Measurements from ENCODE around the gene MOV10L1. TPM values are rescaled to one million over a fixed set of nuclear protein-coding genes. Genes with fewer than 3 reads are reported as not detected.

Gene MOV10L1
- total RNA-seq, 2 donors from 2014 or later: 0.36 to 18.9 TPM

DNA sequence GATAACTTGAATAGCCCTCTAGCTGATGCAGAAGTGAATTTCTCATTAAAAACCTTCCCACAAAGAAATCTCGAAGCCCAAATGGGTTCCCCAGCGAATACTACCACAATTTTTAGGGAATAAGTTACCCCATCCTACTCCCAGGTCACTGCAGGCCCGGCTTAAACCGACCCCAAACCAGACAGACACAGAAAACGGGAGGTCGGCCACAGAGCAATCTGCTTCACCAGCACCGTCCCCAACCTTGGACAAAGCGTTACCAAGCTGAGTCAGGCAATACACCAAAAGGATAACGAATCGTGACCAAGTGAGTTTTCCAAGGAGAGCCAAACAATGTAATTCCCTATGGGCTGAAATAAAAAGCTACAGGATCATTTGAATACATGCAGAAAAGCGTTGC, 575 bp upstream of the MOV10L1 start:
- intact Hi-C loops (cut with DNase I): loop anchor here (10.0 kb wide), 1 partner anchor 46 kb away; no protein-coding TSS in a partner anchor

GRCh38 chr22:50090412-50090714, 557 bp downstream of the MOV10L1 start:
- DNase-seq (ENCODE audit: low spot score): no peak
- intact Hi-C loops (cut with DNase I): no loop called here
- Histone ChIP-seq H3K27ac (no peak overlapping the region), H3K9me3 (no peaks in the 10 kb centered on the region), H3K27me3 (replicated peaks; ENCODE audit: insufficient read depth) (no peaks in the 10 kb centered on the region), H3K36me3 (no peaks in the 10 kb centered on the region), H3K4me3 (no peak overlapping the region), H3K4me1 (replicated peaks) (no peaks in the 10 kb centered on the region)
- WGBS: 97% methylated on average over 22 of the region's 22 CpGs
- TF ChIP-seq POLR2A (IDR thresholded peaks at IDR 0.05): no peak
- no peak for TF ChIP-seq POLR2AphosphoS5 (IDR thresholded peaks at IDR 0.05)
- TF ChIP-seq, protein P1, sequence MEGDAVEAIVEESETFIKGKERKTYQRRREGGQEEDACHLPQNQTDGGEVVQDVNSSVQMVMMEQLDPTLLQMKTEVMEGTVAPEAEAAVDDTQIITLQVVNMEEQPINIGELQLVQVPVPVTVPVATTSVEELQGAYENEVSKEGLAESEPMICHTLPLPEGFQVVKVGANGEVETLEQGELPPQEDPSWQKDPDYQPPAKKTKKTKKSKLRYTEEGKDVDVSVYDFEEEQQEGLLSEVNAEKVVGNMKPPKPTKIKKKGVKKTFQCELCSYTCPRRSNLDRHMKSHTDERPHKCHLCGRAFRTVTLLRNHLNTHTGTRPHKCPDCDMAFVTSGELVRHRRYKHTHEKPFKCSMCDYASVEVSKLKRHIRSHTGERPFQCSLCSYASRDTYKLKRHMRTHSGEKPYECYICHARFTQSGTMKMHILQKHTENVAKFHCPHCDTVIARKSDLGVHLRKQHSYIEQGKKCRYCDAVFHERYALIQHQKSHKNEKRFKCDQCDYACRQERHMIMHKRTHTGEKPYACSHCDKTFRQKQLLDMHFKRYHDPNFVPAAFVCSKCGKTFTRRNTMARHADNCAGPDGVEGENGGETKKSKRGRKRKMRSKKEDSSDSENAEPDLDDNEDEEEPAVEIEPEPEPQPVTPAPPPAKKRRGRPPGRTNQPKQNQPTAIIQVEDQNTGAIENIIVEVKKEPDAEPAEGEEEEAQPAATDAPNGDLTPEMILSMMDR (IDR thresholded peaks at IDR 0.05): no peak

More for the DNA sequence above, 575 bp upstream of the MOV10L1 start:
- H3K36me3 ChIP-seq: no peaks in the 10 kb centered on the region
- H3K4me1 ChIP-seq (replicated peaks): no peaks in the 10 kb centered on the region
- TF ChIP-seq POLR2AphosphoS5 (IDR thresholded peaks at IDR 0.05): no peak
- TF ChIP-seq POLR2A (IDR thresholded peaks at IDR 0.05): no peak
- TF ChIP-seq, protein P1 (IDR thresholded peaks at IDR 0.05): no peak
- no peaks in the 10 kb centered on the region for H3K9me3 ChIP-seq
- H3K27ac ChIP-seq: no peak overlapping the region
- DNase-seq (ENCODE audit: low spot score): no peak
- H3K4me3 ChIP-seq: no peak overlapping the region
- WGBS: 89% methylated on average over 11 of the region's 11 CpGs
- no peaks in the 10 kb centered on the region for H3K27me3 ChIP-seq (replicated peaks; ENCODE audit: insufficient read depth)

GRCh38 chr22:50091092-50091768, 1.4 kb downstream of the MOV10L1 start:
- no peak for DNase-seq (ENCODE audit: low spot score)
- H3K27ac ChIP-seq: no peak overlapping the region
- H3K4me3 ChIP-seq: no peak overlapping the region
- no peaks in the 10 kb centered on the region for H3K4me1 ChIP-seq (replicated peaks)
- H3K27me3 ChIP-seq (replicated peaks; ENCODE audit: insufficient read depth): no peaks in the 10 kb centered on the region
- no peaks in the 10 kb centered on the region for H3K9me3 ChIP-seq
- 71% methylated on average over 29 of the region's 29 CpGs for WGBS
- no peaks in the 10 kb centered on the region for H3K36me3 ChIP-seq
- intact Hi-C loops (cut with DNase I): no loop called here
- TF ChIP-seq POLR2A (IDR thresholded peaks at IDR 0.05) (no peak), POLR2AphosphoS5 (IDR thresholded peaks at IDR 0.05) (no peak)
- TF ChIP-seq, protein P1 (IDR thresholded peaks at IDR 0.05): no peak

DNA sequence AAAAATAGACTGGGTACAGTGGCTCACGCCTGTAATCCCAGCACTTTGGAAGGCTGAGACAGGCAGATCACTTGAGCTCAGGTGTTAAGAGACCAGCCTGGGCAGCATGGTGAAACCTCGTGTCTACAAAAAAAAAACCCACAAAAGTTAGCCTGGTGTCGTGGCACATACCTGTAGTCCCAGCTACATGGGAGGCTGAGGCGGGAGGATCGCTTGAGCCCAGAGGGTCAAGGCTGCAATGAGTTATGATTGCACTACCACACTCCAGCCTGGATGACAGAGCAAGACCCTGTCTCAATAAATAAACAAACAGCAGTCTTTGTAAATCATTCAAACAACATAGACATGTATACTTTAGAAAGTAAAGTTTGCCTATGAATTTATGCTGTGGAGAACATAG, 2.5 kb downstream of the MOV10L1 start:
- intact Hi-C loops (cut with DNase I): no loop called here
- H3K27ac ChIP-seq: no peak overlapping the region
- no peaks in the 10 kb centered on the region for H3K4me1 ChIP-seq (replicated peaks)
- no peak for DNase-seq (ENCODE audit: low spot score)
- H3K27me3 ChIP-seq (replicated peaks; ENCODE audit: insufficient read depth): no peaks in the 10 kb centered on the region
- H3K9me3 ChIP-seq: no peaks in the 10 kb centered on the region
- TF ChIP-seq, protein P1 (IDR thresholded peaks at IDR 0.05): no peak
- TF ChIP-seq POLR2AphosphoS5 (IDR thresholded peaks at IDR 0.05): no peak
- TF ChIP-seq POLR2A (IDR thresholded peaks at IDR 0.05): no peak
- 63% methylated on average over 5 of the region's 5 CpGs for WGBS
- no peak overlapping the region for H3K4me3 ChIP-seq
- no peaks in the 10 kb centered on the region for H3K36me3 ChIP-seq

DNA sequence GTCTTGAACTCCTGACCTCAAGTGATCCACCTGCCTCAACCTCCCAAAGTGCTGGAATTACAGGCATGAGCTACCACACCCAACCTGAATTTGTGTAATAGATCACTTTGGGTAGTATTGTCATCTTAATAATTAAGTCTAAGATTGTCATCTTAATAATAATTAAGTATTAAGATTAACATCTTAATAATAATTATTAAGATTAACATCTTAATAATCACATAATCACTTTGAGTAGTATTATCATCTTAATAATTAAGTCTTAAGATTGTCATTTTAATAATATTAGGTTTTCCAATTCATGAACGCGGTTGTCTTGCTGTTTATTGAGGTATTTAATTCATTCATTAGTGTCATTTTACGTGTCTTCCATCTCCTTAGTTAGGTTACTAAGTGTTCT, 8.2 kb downstream of the MOV10L1 start:
- no peaks in the 10 kb centered on the region for H3K4me1 ChIP-seq (replicated peaks)
- no peaks in the 10 kb centered on the region for H3K27me3 ChIP-seq (replicated peaks; ENCODE audit: insufficient read depth)
- intact Hi-C loops (cut with DNase I): no loop called here
- 89% methylated on average over 3 of the region's 3 CpGs for WGBS
- H3K4me3 ChIP-seq: no peak overlapping the region
- DNase-seq (ENCODE audit: low spot score): no peak
- no peaks in the 10 kb centered on the region for H3K9me3 ChIP-seq
- no peak overlapping the region for H3K27ac ChIP-seq
- TF ChIP-seq POLR2AphosphoS5 (IDR thresholded peaks at IDR 0.05) (no peak), POLR2A (IDR thresholded peaks at IDR 0.05) (no peak)
- TF ChIP-seq, protein P1 (IDR thresholded peaks at IDR 0.05): no peak
- H3K36me3 ChIP-seq: no peaks in the 10 kb centered on the region
